Esophagus squamous epithelium (tissue), 5 donors: ENCODE results near the gene MBD2. TPM values are rescaled to one million over a fixed set of nuclear protein-coding genes. Genes with fewer than 3 reads are reported as not detected.
A peak's percentile ranks its signal among the peaks of the same experiment; 100 is the strongest.

ENCODE experiments used
- DNase-seq: peaks from one replicate; lab custom pipeline; 2025; lab: John Stamatoyannopoulos, UW
- H3K27ac ChIP-seq, 4 donors: fragments of 200-600 bp; sonication (generic); one replicate each; pipeline ENCODE4 v1.5.1; 2016 to 2019; ENCODE audit warnings: mild to moderate bottlenecking in 1 of 4
- H3K27me3 ChIP-seq, 4 donors: fragments of 200-600 bp; sonication (generic); 1 replicate in 3 of 4; 2 replicates in 1 of 4; pipeline versions ENCODE4 v1.5.1 to v1.6.0; 2017 to 2021; ENCODE audit warnings: antibody characterized with exemption in 1 of 4
- H3K36me3 ChIP-seq, 3 donors: fragments of 200-600 bp; sonication (generic); one replicate each; pipeline ENCODE4 v1.5.1; 2016 to 2019
- H3K4me1 ChIP-seq, 3 donors: fragments of 200-600 bp; sonication (generic); one replicate each; pipeline ENCODE4 v1.5.1; 2017 to 2019
- H3K4me3 ChIP-seq, 4 donors: fragments of 200-600 bp; sonication (generic); 1 replicate in 3 of 4; 2 replicates in 1 of 4; pipeline ENCODE4 v1.5.1; 2016 to 2019; ENCODE audit warnings: mild to moderate bottlenecking in 2 of 4, moderate library complexity in 1 of 4
- H3K9me3 ChIP-seq, 3 donors: fragments of 200-600 bp; sonication (generic); one replicate each; pipeline ENCODE4 v1.5.1; 2016 to 2019
- POLR2A ChIP-seq, 4 donors: fragments of 450-650 bp; IDR thresholded peaks; one replicate each; pipeline ENCODE4 v1.6.1; 2017; ENCODE audit warnings: antibody characterized with exemption in 4 of 4, mild to moderate bottlenecking in 4 of 4, moderate library complexity in 3 of 4
- WGBS, 2 donors: methylation state at CpG; one replicate each; pipeline ENCODE4 v1.1.5; 2018; 5-methylcytosine and 5-hydroxymethylcytosine counted together
- intact Hi-C: fragments of 100-400 bp; cut with DNase I; formaldehyde crosslinking; loops from one replicate; pipeline ENCODE4 v1.15.0; 2022
- total RNA-seq, 4 donors: library from RNA; depleted of rRNA; stranded (reverse); fragments of >200 nt; gene quantifications; one replicate each; pipeline ENCODE4 v1.1.0, GENCODE V29; 2016
- TF ChIP-seq, protein P1 (sequence below), 6 experiments: fragments of 450-650 bp in 4 of 6; fragments of 200-600 bp in 2 of 6; sonication (generic) in 2 of 6; IDR thresholded peaks; one replicate each; pipeline ENCODE4 v1.5.1; 2016 to 2019; ENCODE audit warnings: antibody characterized with exemption in 6 of 6, mild to moderate bottlenecking in 4 of 6, moderate library complexity in 4 of 6
- donor health status: DM: yes; HTN: yes; CAD: no.

MBD2 gene
- total RNA-seq, 4 donors from 2014 or later = 38.2 to 48.4 (median 46.3) TPM

DNA sequence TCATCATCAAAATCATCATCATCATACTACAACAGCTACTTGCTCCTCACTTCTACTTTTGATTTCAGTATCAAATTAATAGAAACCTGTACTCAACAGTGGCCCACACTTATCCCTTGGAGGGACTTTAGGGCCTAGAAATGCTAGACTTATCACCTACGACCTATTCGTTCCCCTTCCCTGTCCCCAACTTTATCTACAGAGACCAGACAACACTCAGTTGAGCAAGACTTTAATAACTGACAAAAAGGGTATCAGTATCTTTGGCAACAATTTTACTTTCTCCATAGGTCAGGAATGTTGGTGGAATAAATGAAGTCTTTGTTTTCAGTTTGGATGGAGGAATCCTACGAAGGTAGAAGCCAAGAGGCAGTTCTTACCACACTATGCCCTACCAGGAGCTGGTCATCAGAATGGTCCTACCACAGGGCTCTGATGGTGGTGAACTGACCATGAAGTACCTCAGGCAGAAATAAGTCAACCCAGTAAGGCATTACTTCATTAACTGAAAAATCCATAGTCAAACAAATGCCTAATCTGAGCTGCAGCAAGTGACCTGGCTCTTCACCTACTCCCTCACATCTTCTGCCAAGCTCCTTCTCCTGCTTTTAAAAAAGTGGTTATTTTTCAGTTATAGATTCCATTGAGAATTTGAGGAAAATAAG, 26.6 kb downstream of the MBD2 start:
- DNase-seq = no peak
- H3K4me3 ChIP-seq = no peak overlapping the region
- H3K27me3 ChIP-seq = no peaks in the 10 kb centered on the region
- H3K36me3 ChIP-seq = peaks cover 0 to 50% (median 6%) of the 10 kb centered on the region in 3 donors
- peaks cover 0 to 14% (median 0%) of the 10 kb centered on the region in 3 donors for H3K4me1 ChIP-seq
- no peak overlapping the region for H3K27ac ChIP-seq
- 82 to 87% methylated on average over 3 of the region's 3 CpGs for WGBS, 2 donors
- intact Hi-C loops = no loop called here
- TF ChIP-seq, protein P1, sequence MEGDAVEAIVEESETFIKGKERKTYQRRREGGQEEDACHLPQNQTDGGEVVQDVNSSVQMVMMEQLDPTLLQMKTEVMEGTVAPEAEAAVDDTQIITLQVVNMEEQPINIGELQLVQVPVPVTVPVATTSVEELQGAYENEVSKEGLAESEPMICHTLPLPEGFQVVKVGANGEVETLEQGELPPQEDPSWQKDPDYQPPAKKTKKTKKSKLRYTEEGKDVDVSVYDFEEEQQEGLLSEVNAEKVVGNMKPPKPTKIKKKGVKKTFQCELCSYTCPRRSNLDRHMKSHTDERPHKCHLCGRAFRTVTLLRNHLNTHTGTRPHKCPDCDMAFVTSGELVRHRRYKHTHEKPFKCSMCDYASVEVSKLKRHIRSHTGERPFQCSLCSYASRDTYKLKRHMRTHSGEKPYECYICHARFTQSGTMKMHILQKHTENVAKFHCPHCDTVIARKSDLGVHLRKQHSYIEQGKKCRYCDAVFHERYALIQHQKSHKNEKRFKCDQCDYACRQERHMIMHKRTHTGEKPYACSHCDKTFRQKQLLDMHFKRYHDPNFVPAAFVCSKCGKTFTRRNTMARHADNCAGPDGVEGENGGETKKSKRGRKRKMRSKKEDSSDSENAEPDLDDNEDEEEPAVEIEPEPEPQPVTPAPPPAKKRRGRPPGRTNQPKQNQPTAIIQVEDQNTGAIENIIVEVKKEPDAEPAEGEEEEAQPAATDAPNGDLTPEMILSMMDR (IDR thresholded peaks at IDR 0.05) = no peak
- no peak for TF ChIP-seq POLR2A (IDR thresholded peaks at IDR 0.05)
- no peaks in the 10 kb centered on the region for H3K9me3 ChIP-seq

DNA sequence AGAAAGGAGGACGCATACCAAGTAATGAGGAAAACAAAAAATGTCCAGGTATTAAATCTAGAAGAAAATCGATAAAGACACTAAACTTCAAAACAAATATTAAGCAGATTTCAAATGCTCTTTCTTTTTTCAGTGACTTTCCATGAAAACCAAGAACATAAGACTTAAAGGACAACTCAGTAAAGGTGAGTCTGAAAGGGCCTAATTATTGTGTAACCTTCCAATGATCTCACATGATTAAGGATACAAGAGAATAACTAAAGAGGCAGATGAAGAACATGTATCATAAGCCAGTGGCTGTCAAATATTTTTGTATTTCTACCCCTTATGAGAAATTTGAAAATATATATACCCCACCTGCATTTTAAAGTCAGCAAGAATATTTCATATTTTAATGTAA, 30.7 kb downstream of the MBD2 start:
- intact Hi-C loops = no loop called here
- 84 to 91% methylated on average over 2 of the region's 2 CpGs for WGBS, 2 donors
- peak overlapping the region in 2 of 4 donors; percentile 72 to 76 for H3K27ac ChIP-seq
- no peak overlapping the region for H3K4me3 ChIP-seq
- peaks cover 3 to 27% (median 6%) of the 10 kb centered on the region in 3 donors for H3K36me3 ChIP-seq
- no peaks in the 10 kb centered on the region for H3K27me3 ChIP-seq
- DNase-seq = no peak
- TF ChIP-seq, protein P1 (IDR thresholded peaks at IDR 0.05) = no peak
- no peak for TF ChIP-seq POLR2A (IDR thresholded peaks at IDR 0.05)
- H3K9me3 ChIP-seq = no peaks in the 10 kb centered on the region
- H3K4me1 ChIP-seq = peaks cover 3 to 40% (median 5%) of the 10 kb centered on the region in 3 donors

DNA sequence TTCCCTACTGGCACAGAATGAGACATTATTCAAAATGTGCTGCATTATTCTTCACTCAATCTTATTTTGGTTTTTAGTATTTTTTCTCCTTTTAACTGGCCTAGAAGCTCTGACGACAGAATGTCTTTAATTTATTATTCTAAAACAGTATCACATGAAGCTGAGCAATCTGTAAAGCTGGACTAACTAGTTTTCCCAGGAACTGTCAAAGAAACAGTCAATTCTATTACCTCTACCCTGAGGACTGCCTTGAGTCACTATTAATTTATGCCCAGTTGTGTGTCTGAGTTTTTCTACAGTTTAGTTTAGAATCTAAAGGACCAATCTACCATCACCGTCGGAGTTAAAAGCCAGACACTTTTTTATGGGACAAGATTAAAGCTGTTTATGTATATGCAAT, 31.6 kb downstream of the MBD2 start:
- Histone ChIP-seq H3K4me1 (peaks cover 3 to 40% (median 5%) of the 10 kb centered on the region in 3 donors), H3K36me3 (peaks cover 0 to 27% (median 3%) of the 10 kb centered on the region in 3 donors), H3K27ac (peak overlapping the region in 3 of 4 donors; percentile 38 to 76 (median 72)), H3K4me3 (no peak overlapping the region), H3K27me3 (no peaks in the 10 kb centered on the region), H3K9me3 (no peaks in the 10 kb centered on the region)
- no peak for TF ChIP-seq POLR2A (IDR thresholded peaks at IDR 0.05)
- TF ChIP-seq, protein P1 (IDR thresholded peaks at IDR 0.05) = no peak
- intact Hi-C loops = no loop called here
- no peak for DNase-seq
- 31 to 59% methylated on average over 3 of the region's 3 CpGs for WGBS, 2 donors

DNA sequence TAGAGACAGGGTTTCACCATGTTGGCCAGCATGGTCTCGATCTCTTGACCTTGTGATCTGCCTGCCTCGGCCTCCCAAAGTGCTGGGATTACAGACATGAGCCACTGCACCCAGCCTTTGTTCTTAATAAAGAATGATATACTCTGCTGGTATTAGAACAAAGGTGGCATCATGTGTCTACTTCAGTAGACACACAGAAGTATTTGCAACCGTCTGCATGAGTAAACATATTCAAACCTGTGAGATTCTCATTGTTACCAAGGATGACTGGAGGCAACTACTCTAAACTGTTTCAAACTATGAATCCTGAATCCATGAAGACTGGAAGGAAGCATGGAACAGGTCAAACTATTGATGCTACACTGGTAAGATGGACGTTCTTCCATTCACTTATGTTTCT, 32.1 kb downstream of the MBD2 start:
- intact Hi-C loops = no loop called here
- Histone ChIP-seq H3K27me3 (no peaks in the 10 kb centered on the region), H3K4me1 (peaks cover 3 to 40% (median 5%) of the 10 kb centered on the region in 3 donors), H3K27ac (peak overlapping the region in 3 of 4 donors; percentile 38 to 76 (median 72)), H3K9me3 (no peaks in the 10 kb centered on the region), H3K4me3 (no peak overlapping the region), H3K36me3 (peaks cover 0 to 28% (median 3%) of the 10 kb centered on the region in 3 donors)
- DNase-seq = no peak
- no peak for TF ChIP-seq POLR2A (IDR thresholded peaks at IDR 0.05)
- TF ChIP-seq, protein P1 (IDR thresholded peaks at IDR 0.05) = no peak
- WGBS, 2 donors = 65 to 80% methylated on average over 4 of the region's 4 CpGs

DNA sequence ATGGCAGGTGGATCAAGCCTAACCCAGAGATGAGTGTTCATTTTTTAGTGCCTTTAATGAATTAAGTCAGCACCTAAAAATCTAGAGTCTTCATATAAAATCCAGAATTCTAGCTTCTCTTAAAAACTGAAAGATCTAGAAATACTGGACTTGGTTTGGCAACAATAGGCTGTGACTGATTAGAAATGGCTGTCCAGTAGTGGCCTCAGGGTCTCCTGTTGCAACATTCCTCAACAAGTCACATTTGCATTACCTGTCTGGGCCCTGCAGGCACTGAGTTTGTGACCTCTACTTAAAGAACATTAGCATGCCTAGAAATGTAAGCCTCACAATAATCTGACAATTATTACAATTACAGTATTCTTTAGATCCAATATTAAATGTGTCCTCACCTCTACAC, 33.1 kb downstream of the MBD2 start:
- no peak for DNase-seq
- no peaks in the 10 kb centered on the region for H3K9me3 ChIP-seq
- H3K4me1 ChIP-seq = peaks cover 3 to 40% (median 5%) of the 10 kb centered on the region in 3 donors
- TF ChIP-seq POLR2A (IDR thresholded peaks at IDR 0.05) = no peak
- H3K27me3 ChIP-seq = no peaks in the 10 kb centered on the region
- peak overlapping the region in 1 of 4 donors; percentile 76 for H3K27ac ChIP-seq
- intact Hi-C loops = no loop called here
- H3K4me3 ChIP-seq = no peak overlapping the region
- H3K36me3 ChIP-seq = peaks cover 0 to 39% (median 3%) of the 10 kb centered on the region in 3 donors
